Hindlimb muscle (tissue), 1 donor: ENCODE results near the gene SLC6A4. TPM values are rescaled to one million over a fixed set of nuclear protein-coding genes. Genes with fewer than 3 reads are reported as not detected.
"Not testable (repeated sequence)": the region's sequence is repeated elsewhere in the genome, so short reads cannot be mapped to it uniquely, and the experiment has no call there.

ENCODE experiments used
- DNase-seq: peaks from one replicate; pipeline ENCODE4 v3.0.0-alpha.2; 2013
- polyA plus RNA-seq: library from polyadenylated mRNA; unstranded; fragments of 120-200 nt; gene quantifications from one replicate; pipeline ENCODE4 v1.2.1, GENCODE V29; 2013; ENCODE audit not compliant: insufficient read length

The SLC6A4 gene
- polyA plus RNA-seq, 1 donor, result 0.12 TPM

- DNase-seq, result no peak
Measured at GRCh38 chr17:30219315-30219714, 16.2 kb downstream of the SLC6A4 start.

- no peak for DNase-seq
Measured at GRCh38 chr17:30218799-30219198, 16.7 kb downstream of the SLC6A4 start.

GRCh38 chr17:30217746-30218245 lies 17.7 kb downstream of the SLC6A4 start:
- no peak for DNase-seq

- no peak for DNase-seq
Measured at GRCh38 chr17:30217054-30217453, 18.4 kb downstream of the SLC6A4 start.

- no peak for DNase-seq
Measured at GRCh38 chr17:30212750-30213149, 22.7 kb downstream of the SLC6A4 start.

- DNase-seq, result no peak
Measured at GRCh38 chr17:30211371-30211770, 24.1 kb downstream of the SLC6A4 start.

- no peak for DNase-seq
Measured at GRCh38 chr17:30210901-30211300, 24.6 kb downstream of the SLC6A4 start.

GRCh38 chr17:30210366-30210765 lies 25.1 kb downstream of the SLC6A4 start:
- no peak for DNase-seq

GRCh38 chr17:30209930-30210329 lies 25.6 kb downstream of the SLC6A4 start:
- DNase-seq, result no peak

- no peak for DNase-seq
Measured at GRCh38 chr17:30208214-30208613, 27.3 kb downstream of the SLC6A4 start.

- DNase-seq, result no peak
Measured at GRCh38 chr17:30207655-30208054, 27.8 kb downstream of the SLC6A4 start.

GRCh38 chr17:30203471-30203981 lies 32.0 kb downstream of the SLC6A4 start:
- DNase-seq, result no peak

- not testable (repeated sequence) for DNase-seq
Measured at GRCh38 chr17:30200656-30201055, 34.8 kb downstream of the SLC6A4 start.

GRCh38 chr17:30200106-30200505 lies 35.4 kb downstream of the SLC6A4 start:
- no peak for DNase-seq

GRCh38 chr17:30199600-30199999 lies 35.9 kb downstream of the SLC6A4 start:
- DNase-seq, result no peak

GRCh38 chr17:30197416-30197815 lies 38.1 kb downstream of the SLC6A4 start:
- no peak for DNase-seq

- no peak for DNase-seq
Measured at GRCh38 chr17:30196504-30196903, 39.0 kb downstream of the SLC6A4 start.

- no peak for DNase-seq
Measured at GRCh38 chr17:30191072-30191471, 44.4 kb downstream of the SLC6A4 start.

- DNase-seq, result no peak
Measured at GRCh38 chr17:30188211-30188939, 47.1 kb downstream of the SLC6A4 start.

GRCh38 chr17:30187573-30187972 lies 47.9 kb downstream of the SLC6A4 start:
- DNase-seq, result no peak

- DNase-seq, result no peak
Measured at GRCh38 chr17:30186761-30187160, 48.7 kb downstream of the SLC6A4 start.

- DNase-seq, result no peak
Measured at GRCh38 chr17:30176855-30177254, 58.6 kb downstream of the SLC6A4 start.

GRCh38 chr17:30174556-30174955 lies 60.9 kb downstream of the SLC6A4 start:
- DNase-seq, result no peak

- no peak for DNase-seq
Measured at GRCh38 chr17:30173649-30174048, 61.8 kb downstream of the SLC6A4 start.
